T-helper 9 cell (primary cell): Measurements from ENCODE around the gene THBS2.

ENCODE experiments used
- DNase-seq: peaks from one replicate; pipeline ENCODE4 v3.0.0-alpha.2; 2020

Gene THBS2

GRCh38 chr6:169177516-169178166, 76.0 kb downstream of the THBS2 start:
- no peak for DNase-seq

- no peak for DNase-seq
Observed at GRCh38 chr6:169176361-169176991, 77.2 kb downstream of the THBS2 start.

GRCh38 chr6:169175360-169175887, 78.2 kb downstream of the THBS2 start:
- DNase-seq: no peak

GRCh38 chr6:169174516-169175359, 78.9 kb downstream of the THBS2 start:
- no peak for DNase-seq

- no peak for DNase-seq
Observed at GRCh38 chr6:169173532-169174268, 79.9 kb downstream of the THBS2 start.

- DNase-seq: no peak
Observed at GRCh38 chr6:169172946-169173345, 80.7 kb downstream of the THBS2 start.

GRCh38 chr6:169172456-169172855, 81.2 kb downstream of the THBS2 start:
- DNase-seq: no peak

GRCh38 chr6:169171951-169172350, 81.7 kb downstream of the THBS2 start:
- no peak for DNase-seq

GRCh38 chr6:169171016-169171415, 82.6 kb downstream of the THBS2 start:
- no peak for DNase-seq

- no peak for DNase-seq
Observed at GRCh38 chr6:169170583-169170955, 83.1 kb downstream of the THBS2 start.

- no peak for DNase-seq
Observed at GRCh38 chr6:169169941-169170582, 83.6 kb downstream of the THBS2 start.

GRCh38 chr6:169169375-169169774, 84.3 kb downstream of the THBS2 start:
- DNase-seq: no peak

- DNase-seq: no peak
Observed at GRCh38 chr6:169168706-169169105, 84.9 kb downstream of the THBS2 start.

- no peak for DNase-seq
Observed at GRCh38 chr6:169168302-169168630, 85.4 kb downstream of the THBS2 start.

- DNase-seq: no peak
Observed at GRCh38 chr6:169167581-169168301, 85.9 kb downstream of the THBS2 start.

- no peak for DNase-seq
Observed at GRCh38 chr6:169166896-169167580, 86.6 kb downstream of the THBS2 start.
